EL (cell line): ENCODE results near the gene TXN.
A peak's percentile ranks its signal among the peaks of the same experiment; 100 is the strongest.

Experiments
- DNase-seq: peaks from one replicate; pipeline ENCODE4 v3.0.0-alpha.2; 2016

Gene TXN

GRCh38 chr9:110256380-110257096, at the start of gene TXN:
Gene TXN (minus strand): TSS chr9:110256507. CDS start chr9:110256435, 72 bp downstream.
- DNase-seq = peak; percentile 91

GRCh38 chr9:110303133-110303532, 46.8 kb upstream of the TXN start:
- DNase-seq = peak; percentile 50

GRCh38 chr9:110298043-110298605, 41.8 kb upstream of the TXN start:
- DNase-seq = no peak

- no peak for DNase-seq
Measured at GRCh38 chr9:110293248-110293647, 36.9 kb upstream of the TXN start.

- no peak for DNase-seq
Measured at GRCh38 chr9:110291921-110292557, 35.7 kb upstream of the TXN start.

GRCh38 chr9:110290001-110290400, 33.7 kb upstream of the TXN start:
- DNase-seq = no peak

- no peak for DNase-seq
Measured at GRCh38 chr9:110288503-110288902, 32.2 kb upstream of the TXN start.

- no peak for DNase-seq
Measured at GRCh38 chr9:110287289-110287680, 31.0 kb upstream of the TXN start.

GRCh38 chr9:110284211-110284844, 28.0 kb upstream of the TXN start:
- DNase-seq = no peak

GRCh38 chr9:110283751-110284150, 27.4 kb upstream of the TXN start:
- DNase-seq = no peak

- no peak for DNase-seq
Measured at GRCh38 chr9:110282739-110283081, 26.4 kb upstream of the TXN start.

GRCh38 chr9:110282018-110282738, 25.9 kb upstream of the TXN start:
- DNase-seq = no peak

GRCh38 chr9:110278080-110278707, 21.9 kb upstream of the TXN start:
- DNase-seq = peak; percentile 13

- no peak for DNase-seq
Measured at GRCh38 chr9:110276781-110277180, 20.5 kb upstream of the TXN start.

- DNase-seq = no peak
Measured at GRCh38 chr9:110270211-110270995, 14.1 kb upstream of the TXN start.

- no peak for DNase-seq
Measured at GRCh38 chr9:110266795-110267194, 10.5 kb upstream of the TXN start.

GRCh38 chr9:110261632-110262031, 5.3 kb upstream of the TXN start:
- DNase-seq = peak; percentile 13

- DNase-seq = peak; percentile 25
Measured at GRCh38 chr9:110260911-110261310, 4.6 kb upstream of the TXN start.

- DNase-seq = no peak
Measured at GRCh38 chr9:110259566-110259965, 3.3 kb upstream of the TXN start.

- no peak for DNase-seq
Measured at GRCh38 chr9:110258690-110259091, 2.4 kb upstream of the TXN start.

GRCh38 chr9:110257956-110258355, 1.6 kb upstream of the TXN start:
- peak; percentile 12 for DNase-seq
